Naive thymus-derived CD8-positive, alpha-beta T cell (primary cell): ENCODE measurements around the gene EXOC6. TPM values are rescaled to one million over a fixed set of nuclear protein-coding genes. Genes with fewer than 3 reads are reported as not detected.

Experiments used
- ATAC-seq, 2 donors: fragments of 150-1000 bp; cut with Tn5 transposase in 1 of 2; sonication (Bioruptor Pico), chemical (Tn5 transposase) in 1 of 2; 1 replicate in 1 of 2; 2 replicates in 1 of 2; pipeline ENCODE4 v1.10.0; 2021; ENCODE audit warnings: mild to moderate bottlenecking in 2 of 2, moderate library complexity in 2 of 2
- POLR2A ChIA-PET: fragments of 350-600 bp; sonication (Branson Sonifier 250); formaldehyde crosslinking; loops from one replicate; lab custom pipeline; 2021; ENCODE audit warnings: antibody characterized with exemption; lab: Charles Lee
- DNase-seq, 10 donors: peaks; one replicate each; pipeline versions ENCODE4 v3.0.0 to v3.0.0-alpha.2; 2020 to 2022
- H3K27ac Mint-ChIP-seq, 10 donors: one replicate each; pipeline ENCODE4 v1.8.0; 2020 to 2022; ENCODE audit warnings: mild to moderate bottlenecking in 10 of 10, mixed read lengths in 10 of 10, moderate library complexity in 4 of 10, inconsistent platforms in 1 of 10
- H3K27me3 Mint-ChIP-seq, 5 donors: one replicate each; pipeline ENCODE4 v1.8.0; 2021 to 2022; ENCODE audit warnings: mixed read lengths in 5 of 5
- H3K36me3 Mint-ChIP-seq, 3 donors: one replicate each; pipeline ENCODE4 v1.8.0; 2020 to 2022; ENCODE audit warnings: mixed read lengths in 3 of 3, mild to moderate bottlenecking in 2 of 3, inconsistent platforms in 1 of 3
- H3K4me1 Mint-ChIP-seq, 4 donors: one replicate each; pipeline ENCODE4 v1.8.0; 2021 to 2022; ENCODE audit warnings: mixed read lengths in 4 of 4
- H3K4me3 Mint-ChIP-seq, 10 donors: one replicate each; pipeline ENCODE4 v1.8.0; 2020 to 2022; ENCODE audit warnings: mild to moderate bottlenecking in 10 of 10, mixed read lengths in 10 of 10, moderate library complexity in 6 of 10, inconsistent platforms in 1 of 10
- H3K9me3 Mint-ChIP-seq, 9 donors: one replicate each; pipeline ENCODE4 v1.8.0; 2020 to 2022; ENCODE audit warnings: mixed read lengths in 9 of 9, mild to moderate bottlenecking in 3 of 9, inconsistent platforms in 1 of 9, moderate library complexity in 1 of 9
- polyA plus RNA-seq, 3 donors: library from polyadenylated mRNA; unstranded; fragments of 300-500 nt; fragmentation: Illumina TruSeq; gene quantifications; one replicate each; pipeline ENCODE4 v1.2.3, GENCODE V29; 2021
- total RNA-seq, 8 experiments: library from RNA in 2 of 8; stranded (reverse) in 2 of 8; gene quantifications; one replicate each; pipeline ENCODE4 v1.2.3 and lab custom pipeline; 2021 to 2026

The EXOC6 gene
- total RNA-seq (10 to 100 TPM; 11.8 to 12.3 TPM), polyA plus RNA-seq (1 to 10 TPM; 5.5 to 6.5 (median 5.8) TPM), total RNA-seq (lab: John Stamatoyannopoulos, UW) (15.8 to 35.2 (median 29.2) reads per million in 6 experiments)

GRCh38 chr10:92848441-92849233 lies at the start of gene EXOC6:
Gene EXOC6, plus strand, starts transcription at chr10:92848520. Its CDS starts 14 bp downstream, at chr10:92848534.
- no peaks in the 10 kb centered on the region for H3K9me3 Mint-ChIP-seq
- H3K27me3 Mint-ChIP-seq: no peaks in the 10 kb centered on the region
- POLR2A ChIA-PET: interaction anchor here (0.5 to 2.8 kb wide), 13 partner anchors 18 to 1439 kb away, joined by 3 to 11 read pairs (median 6); partner anchors contain the start of genes FRA10AC1, IDE and KIF11
- peak; percentile 75 to 95 (median 88) for DNase-seq
- H3K4me3 Mint-ChIP-seq: peak within 1 kb of the TSS; percentile 82 to 93 (median 89)
- no peaks in the 10 kb centered on the region for H3K36me3 Mint-ChIP-seq
- peaks cover 6 to 41% (median 31%) of the 10 kb centered on the region in 4 donors for H3K4me1 Mint-ChIP-seq
- H3K27ac Mint-ChIP-seq: peak within 1 kb of the TSS; percentile 55 to 95 (median 92)
- ATAC-seq: peak; percentile 86 to 88

- Mint-ChIP-seq H3K4me3 (no peak overlapping the region), H3K27me3 (peaks cover 0 to 14% (median 5%) of the 10 kb centered on the region in 5 donors), H3K27ac (no peak overlapping the region), H3K36me3 (no peaks in the 10 kb centered on the region), H3K9me3 (peaks cover 0 to 4% (median 0%) of the 10 kb centered on the region in 9 donors), H3K4me1 (no peaks in the 10 kb centered on the region)
- no peak for DNase-seq
- ATAC-seq: no peak
- POLR2A ChIA-PET: no interaction called here
Observed at GRCh38 chr10:92799568-92799967, 48.8 kb upstream of the EXOC6 start.

GRCh38 chr10:92800134-92800733 lies 48.1 kb upstream of the EXOC6 start:
- Mint-ChIP-seq H3K4me1 (no peaks in the 10 kb centered on the region), H3K9me3 (peaks cover 0 to 4% (median 0%) of the 10 kb centered on the region in 9 donors), H3K27me3 (peaks cover 0 to 9% (median 5%) of the 10 kb centered on the region in 5 donors), H3K27ac (no peak overlapping the region), H3K36me3 (no peaks in the 10 kb centered on the region), H3K4me3 (no peak overlapping the region)
- no peak for DNase-seq
- POLR2A ChIA-PET: no interaction called here
- ATAC-seq: no peak

GRCh38 chr10:92801978-92802872 lies 46.1 kb upstream of the EXOC6 start:
- no peak for DNase-seq
- ATAC-seq: no peak
- H3K27ac Mint-ChIP-seq: no peak overlapping the region
- peaks cover 0 to 7% (median 6%) of the 10 kb centered on the region in 5 donors for H3K27me3 Mint-ChIP-seq
- no peaks in the 10 kb centered on the region for H3K36me3 Mint-ChIP-seq
- H3K4me1 Mint-ChIP-seq: no peaks in the 10 kb centered on the region
- POLR2A ChIA-PET: no interaction called here
- H3K4me3 Mint-ChIP-seq: no peak overlapping the region
- no peaks in the 10 kb centered on the region for H3K9me3 Mint-ChIP-seq

- DNase-seq (no peak), ATAC-seq (no peak)
- H3K9me3 Mint-ChIP-seq: no peaks in the 10 kb centered on the region
- no peak overlapping the region for H3K4me3 Mint-ChIP-seq
- POLR2A ChIA-PET: no interaction called here
- H3K27me3 Mint-ChIP-seq: peaks cover 8 to 12% (median 9%) of the 10 kb centered on the region in 5 donors
- no peak overlapping the region for H3K27ac Mint-ChIP-seq
- no peaks in the 10 kb centered on the region for H3K4me1 Mint-ChIP-seq
- H3K36me3 Mint-ChIP-seq: no peaks in the 10 kb centered on the region
Observed at GRCh38 chr10:92809840-92810239, 38.5 kb upstream of the EXOC6 start.

- H3K4me1 Mint-ChIP-seq: no peaks in the 10 kb centered on the region
- H3K36me3 Mint-ChIP-seq: no peaks in the 10 kb centered on the region
- H3K27me3 Mint-ChIP-seq: peaks cover 8 to 13% (median 10%) of the 10 kb centered on the region in 5 donors
- H3K27ac Mint-ChIP-seq: no peak overlapping the region
- H3K9me3 Mint-ChIP-seq: no peaks in the 10 kb centered on the region
- DNase-seq (no peak), ATAC-seq (no peak)
- POLR2A ChIA-PET: no interaction called here
- H3K4me3 Mint-ChIP-seq: no peak overlapping the region
Observed at GRCh38 chr10:92810934-92811532, 37.3 kb upstream of the EXOC6 start.

- Mint-ChIP-seq H3K4me1 (no peaks in the 10 kb centered on the region), H3K9me3 (no peaks in the 10 kb centered on the region), H3K27ac (no peak overlapping the region), H3K27me3 (peaks cover 5 to 13% (median 8%) of the 10 kb centered on the region in 5 donors), H3K36me3 (no peaks in the 10 kb centered on the region), H3K4me3 (no peak overlapping the region)
- POLR2A ChIA-PET: no interaction called here
- DNase-seq: no peak
- no peak for ATAC-seq
Observed at GRCh38 chr10:92811986-92812385, 36.3 kb upstream of the EXOC6 start.

GRCh38 chr10:92813979-92814378 lies 34.3 kb upstream of the EXOC6 start:
- H3K27ac Mint-ChIP-seq: no peak overlapping the region
- POLR2A ChIA-PET: no interaction called here
- no peaks in the 10 kb centered on the region for H3K4me1 Mint-ChIP-seq
- ATAC-seq (no peak), DNase-seq (no peak)
- H3K27me3 Mint-ChIP-seq: peaks cover 1 to 10% (median 6%) of the 10 kb centered on the region in 5 donors
- no peaks in the 10 kb centered on the region for H3K36me3 Mint-ChIP-seq
- H3K4me3 Mint-ChIP-seq: no peak overlapping the region
- no peaks in the 10 kb centered on the region for H3K9me3 Mint-ChIP-seq

GRCh38 chr10:92814790-92815189 lies 33.5 kb upstream of the EXOC6 start:
- no peak overlapping the region for H3K27ac Mint-ChIP-seq
- no peaks in the 10 kb centered on the region for H3K36me3 Mint-ChIP-seq
- peaks cover 0 to 10% (median 6%) of the 10 kb centered on the region in 5 donors for H3K27me3 Mint-ChIP-seq
- POLR2A ChIA-PET: no interaction called here
- no peak for DNase-seq
- ATAC-seq: no peak
- no peaks in the 10 kb centered on the region for H3K9me3 Mint-ChIP-seq
- H3K4me3 Mint-ChIP-seq: no peak overlapping the region
- H3K4me1 Mint-ChIP-seq: no peaks in the 10 kb centered on the region

- Mint-ChIP-seq H3K27ac (no peak overlapping the region), H3K36me3 (no peaks in the 10 kb centered on the region), H3K27me3 (peaks cover 0 to 10% (median 6%) of the 10 kb centered on the region in 5 donors), H3K4me1 (no peaks in the 10 kb centered on the region), H3K9me3 (no peaks in the 10 kb centered on the region), H3K4me3 (no peak overlapping the region)
- ATAC-seq: no peak
- POLR2A ChIA-PET: no interaction called here
- DNase-seq: no peak
Observed at GRCh38 chr10:92816091-92816531, 32.2 kb upstream of the EXOC6 start.

GRCh38 chr10:92822060-92822634 lies 26.2 kb upstream of the EXOC6 start:
- Mint-ChIP-seq H3K27ac (no peak overlapping the region), H3K36me3 (no peaks in the 10 kb centered on the region), H3K4me1 (peaks cover 5 to 12% (median 7%) of the 10 kb centered on the region in 4 donors), H3K4me3 (no peak overlapping the region), H3K9me3 (no peaks in the 10 kb centered on the region), H3K27me3 (peaks cover 0 to 1% (median under 1%) of the 10 kb centered on the region in 5 donors)
- DNase-seq: no peak
- POLR2A ChIA-PET: no interaction called here
- no peak for ATAC-seq

- Mint-ChIP-seq H3K4me3 (no peak overlapping the region), H3K36me3 (no peaks in the 10 kb centered on the region), H3K9me3 (no peaks in the 10 kb centered on the region), H3K4me1 (peaks cover 5 to 12% (median 7%) of the 10 kb centered on the region in 4 donors), H3K27ac (no peak overlapping the region), H3K27me3 (no peaks in the 10 kb centered on the region)
- no peak for DNase-seq
- ATAC-seq: no peak
- POLR2A ChIA-PET: no interaction called here
Observed at GRCh38 chr10:92822964-92823363, 25.4 kb upstream of the EXOC6 start.
